Measurements from ENCODE around the gene RO60. TPM values are rescaled to one million over a fixed set of nuclear protein-coding genes. Genes with fewer than 3 reads are reported as not detected.

Gene RO60
- total and polyA plus RNA-seq, 5 donors from 2014 or later = 67.2 to 157 (median 121) TPM

DNA sequence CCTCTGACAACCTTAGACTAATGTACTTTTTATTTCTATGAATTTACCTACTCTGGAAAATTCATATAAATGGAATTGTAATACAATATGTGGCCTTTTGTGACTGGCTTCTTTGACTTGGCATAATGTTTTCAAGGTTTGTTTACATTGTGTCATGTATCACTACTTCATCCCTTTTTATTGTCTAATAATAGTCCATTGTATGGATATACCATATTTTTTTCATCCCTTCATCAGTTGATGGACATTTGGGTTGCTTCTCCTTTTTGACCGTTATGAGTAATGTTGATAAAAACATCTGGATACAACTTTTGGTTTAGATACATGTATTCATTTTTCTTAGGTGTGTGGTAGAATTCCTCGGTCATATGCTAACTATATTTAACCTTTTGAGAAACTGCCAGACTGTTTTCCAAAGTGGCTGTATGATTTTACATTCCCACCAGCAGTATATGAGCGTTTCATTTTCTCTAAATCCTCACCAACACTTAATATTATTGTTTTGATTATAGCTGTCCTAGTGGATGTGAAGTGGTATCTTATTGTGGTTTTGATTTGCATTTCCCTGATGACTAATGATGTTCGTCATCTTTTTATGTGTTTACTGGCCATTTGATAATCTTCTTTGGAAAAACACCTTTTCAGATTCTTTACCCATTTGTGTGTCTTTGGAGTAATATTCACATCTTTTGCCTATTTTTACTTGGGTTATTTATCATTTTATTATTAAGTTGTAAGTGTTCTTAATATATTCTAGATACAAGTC is 3.5 kb downstream of the RO60 start:
- DNase-seq (no peak), ATAC-seq (ENCODE audit: low read depth in 2 of 2) (no peak)
- H3K36me3 ChIP-seq (ENCODE audit: control insufficient read depth, insufficient read depth, low read length) = no peaks in the 10 kb centered on the region
- peak overlapping the region; percentile 10 to 45 (median 13) for H3K27ac Mint-ChIP-seq
- H3K4me3 ChIP-seq (ENCODE audit: low read depth, low read length) = peak overlapping the region; percentile 6
- H3K4me3 Mint-ChIP-seq = peak overlapping the region in 3 of 4 donors; percentile 14 to 67 (median 34)
- no peaks in the 10 kb centered on the region for H3K27me3 ChIP-seq (ENCODE audit: control insufficient read depth, insufficient read depth, low read length)
- H3K27me3 Mint-ChIP-seq = no peaks in the 10 kb centered on the region
- H3K9me3 ChIP-seq (ENCODE audit: control insufficient read depth in 2 of 2, low read length in 2 of 2) = no peaks in the 10 kb centered on the region
- H3K4me1 Mint-ChIP-seq = peaks cover 31 to 85% (median 62%) of the 10 kb centered on the region in 4 donors
- peaks cover 4% of the 10 kb centered on the region for H3K36me3 Mint-ChIP-seq
- H3K9me3 Mint-ChIP-seq = no peaks in the 10 kb centered on the region
- H3K4me1 ChIP-seq (ENCODE audit: control insufficient read depth, insufficient read depth, low read length, poor library complexity, severe bottlenecking) = peaks cover 53% of the 10 kb centered on the region
- H3K27ac ChIP-seq (ENCODE audit: insufficient read depth, low read length, poor library complexity, severe bottlenecking) = no peak overlapping the region

DNA sequence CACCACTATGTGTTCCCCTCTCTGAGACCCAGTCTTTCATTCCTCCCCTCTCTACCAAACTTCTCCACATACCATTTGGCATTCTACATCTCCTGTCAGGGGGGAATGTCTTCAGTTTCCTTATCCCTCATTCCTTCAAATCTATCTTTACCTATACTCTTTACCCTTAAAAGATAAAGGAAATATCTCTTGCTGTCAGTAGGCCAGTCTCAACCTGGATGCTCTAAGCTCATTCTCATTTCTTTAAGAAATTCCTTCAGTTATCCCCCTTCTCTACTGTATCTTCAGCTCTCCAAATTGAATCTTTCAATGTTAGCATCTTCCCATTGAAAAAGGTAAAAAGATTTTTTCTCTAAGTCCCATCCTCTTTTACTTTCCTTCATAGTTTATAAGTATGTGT is 6.5 kb downstream of the RO60 start:
- no peak overlapping the region for H3K27ac ChIP-seq (ENCODE audit: insufficient read depth, low read length, poor library complexity, severe bottlenecking)
- peaks cover 39 to 87% (median 69%) of the 10 kb centered on the region in 4 donors for H3K4me1 Mint-ChIP-seq
- peak overlapping the region; percentile 23 to 40 (median 32) for H3K27ac Mint-ChIP-seq

DNA sequence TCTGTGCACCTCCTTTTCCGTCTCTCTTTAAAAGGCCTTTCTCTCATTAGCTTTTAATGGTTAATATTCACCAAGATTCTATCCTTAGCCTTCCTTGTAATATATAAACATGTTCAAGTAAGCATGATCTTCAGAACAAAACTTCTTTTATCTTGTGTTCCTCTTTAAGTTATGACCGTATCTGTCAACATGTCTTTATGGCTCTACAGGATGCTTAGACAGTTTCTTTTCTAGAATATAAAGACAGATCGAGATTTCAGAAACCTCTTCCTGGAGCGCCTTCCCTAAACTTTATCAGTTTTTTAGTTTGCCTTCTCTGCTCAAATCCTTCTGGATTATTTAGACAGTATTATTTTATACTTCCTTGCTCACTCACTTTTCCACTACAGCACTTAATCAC is 7.2 kb downstream of the RO60 start:
- no peaks in the 10 kb centered on the region for H3K27me3 ChIP-seq (ENCODE audit: control insufficient read depth, insufficient read depth, low read length)
- Mint-ChIP-seq H3K4me1 (peaks cover 39 to 87% (median 69%) of the 10 kb centered on the region in 4 donors), H3K36me3 (peaks cover 8% of the 10 kb centered on the region), H3K4me3 (peak overlapping the region in 2 of 4 donors; percentile 24), H3K9me3 (no peaks in the 10 kb centered on the region), H3K27ac (peak overlapping the region; percentile 23 to 43 (median 29)), H3K27me3 (no peaks in the 10 kb centered on the region)
- H3K4me1 ChIP-seq (ENCODE audit: control insufficient read depth, insufficient read depth, low read length, poor library complexity, severe bottlenecking) = peaks cover 34% of the 10 kb centered on the region
- no peak overlapping the region for H3K27ac ChIP-seq (ENCODE audit: insufficient read depth, low read length, poor library complexity, severe bottlenecking)
- no peaks in the 10 kb centered on the region for H3K9me3 ChIP-seq (ENCODE audit: control insufficient read depth in 2 of 2, low read length in 2 of 2)
- no peaks in the 10 kb centered on the region for H3K36me3 ChIP-seq (ENCODE audit: control insufficient read depth, insufficient read depth, low read length)
- DNase-seq (no peak), ATAC-seq (ENCODE audit: low read depth in 2 of 2) (no peak)
- no peak overlapping the region for H3K4me3 ChIP-seq (ENCODE audit: low read depth, low read length)

More for the DNA sequence above, 6.5 kb downstream of the RO60 start:
- Histone ChIP-seq H3K36me3 (ENCODE audit: control insufficient read depth, insufficient read depth, low read length) (no peaks in the 10 kb centered on the region), H3K4me3 (ENCODE audit: low read depth, low read length) (no peak overlapping the region), H3K27me3 (ENCODE audit: control insufficient read depth, insufficient read depth, low read length) (no peaks in the 10 kb centered on the region), H3K4me1 (ENCODE audit: control insufficient read depth, insufficient read depth, low read length, poor library complexity, severe bottlenecking) (peaks cover 35% of the 10 kb centered on the region), H3K9me3 (ENCODE audit: control insufficient read depth in 2 of 2, low read length in 2 of 2) (no peaks in the 10 kb centered on the region)
- H3K4me3 Mint-ChIP-seq = peak overlapping the region in 3 of 4 donors; percentile 14 to 24 (median 24)
- DNase-seq = no peak
- no peaks in the 10 kb centered on the region for H3K9me3 Mint-ChIP-seq
- peaks cover 8% of the 10 kb centered on the region for H3K36me3 Mint-ChIP-seq
- no peaks in the 10 kb centered on the region for H3K27me3 Mint-ChIP-seq
- ATAC-seq (ENCODE audit: low read depth in 2 of 2) = no peak

DNA sequence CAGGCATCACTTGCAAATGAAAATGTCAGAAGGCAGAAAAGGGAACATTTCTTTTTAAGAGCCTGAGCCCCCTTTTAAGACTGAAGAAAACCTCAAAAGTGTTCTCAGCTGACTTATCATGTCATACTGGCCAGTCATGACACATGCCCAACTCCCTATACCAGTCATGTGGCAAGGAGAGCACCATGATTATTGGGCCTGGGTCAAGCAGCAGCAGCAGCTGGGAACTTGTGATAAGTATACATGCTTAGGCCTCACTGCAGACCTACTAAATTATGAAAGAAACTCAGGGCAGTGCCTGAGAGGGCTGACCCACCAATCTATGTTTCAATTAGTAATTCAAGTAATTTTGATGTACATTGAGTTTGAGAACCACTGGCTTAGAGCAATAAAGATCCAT is 8.6 kb downstream of the RO60 start:
- no peaks in the 10 kb centered on the region for H3K9me3 ChIP-seq (ENCODE audit: control insufficient read depth in 2 of 2, low read length in 2 of 2)
- Mint-ChIP-seq H3K9me3 (no peaks in the 10 kb centered on the region), H3K4me1 (peaks cover 39 to 81% (median 65%) of the 10 kb centered on the region in 4 donors), H3K27ac (peak overlapping the region; percentile 61 to 88 (median 85)), H3K27me3 (no peaks in the 10 kb centered on the region), H3K4me3 (no peak overlapping the region), H3K36me3 (peaks cover 8% of the 10 kb centered on the region)
- DNase-seq (no peak), ATAC-seq (ENCODE audit: low read depth in 2 of 2) (no peak)
- H3K27ac ChIP-seq (ENCODE audit: insufficient read depth, low read length, poor library complexity, severe bottlenecking) = no peak overlapping the region
- peaks cover 3% of the 10 kb centered on the region for H3K36me3 ChIP-seq (ENCODE audit: control insufficient read depth, insufficient read depth, low read length)
- H3K4me1 ChIP-seq (ENCODE audit: control insufficient read depth, insufficient read depth, low read length, poor library complexity, severe bottlenecking) = peaks cover 27% of the 10 kb centered on the region
- no peak overlapping the region for H3K4me3 ChIP-seq (ENCODE audit: low read depth, low read length)
- no peaks in the 10 kb centered on the region for H3K27me3 ChIP-seq (ENCODE audit: control insufficient read depth, insufficient read depth, low read length)

DNA sequence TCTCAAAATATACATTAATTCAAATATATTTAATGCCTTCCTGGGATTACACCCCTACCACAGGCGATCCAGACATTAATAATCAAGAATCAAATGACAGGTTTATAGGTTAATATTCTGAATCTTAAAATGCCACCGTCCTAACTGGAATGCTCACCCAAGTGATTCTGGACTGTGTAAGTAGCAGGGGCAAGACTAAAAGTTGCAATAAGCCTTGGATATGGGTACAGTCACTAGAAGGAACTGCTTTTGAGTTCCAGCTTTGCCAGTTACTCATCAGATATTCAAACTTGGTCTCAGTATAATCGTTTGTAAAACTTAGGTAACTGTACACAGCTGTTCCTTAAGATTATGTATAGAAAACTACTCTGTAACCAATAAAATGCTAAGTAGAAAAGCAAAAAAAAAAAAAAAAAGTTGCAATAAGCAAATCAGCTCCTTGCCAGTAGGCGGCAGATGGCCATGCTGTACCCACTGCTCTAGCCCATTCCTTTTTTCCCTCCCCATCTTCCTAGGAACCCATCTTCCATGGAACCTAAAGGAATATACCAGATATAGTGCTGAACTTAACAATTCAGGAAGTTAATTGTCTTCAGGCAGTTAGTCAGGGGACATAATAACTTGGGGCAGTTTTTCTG is 10.5 kb downstream of the RO60 start:
- H3K27ac ChIP-seq (ENCODE audit: insufficient read depth, low read length, poor library complexity, severe bottlenecking) = peak overlapping the region; percentile 67

DNA sequence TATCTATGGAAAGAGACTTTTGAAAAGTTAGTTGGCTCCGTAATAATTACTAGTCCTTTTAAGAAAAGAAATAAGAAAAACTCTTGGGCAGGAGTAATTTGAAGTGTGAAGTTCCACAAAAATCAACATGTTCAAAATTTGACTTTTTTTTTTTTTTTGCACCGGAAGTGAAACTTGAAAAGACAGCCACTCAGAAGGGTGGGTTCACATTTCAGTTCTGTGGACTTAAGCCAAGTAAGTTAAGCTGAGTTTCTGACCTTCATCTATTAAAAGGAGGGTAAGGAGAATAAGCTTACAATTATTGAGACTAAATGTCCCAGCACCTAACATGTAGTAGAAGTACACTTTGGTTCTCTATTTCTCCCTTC is 11.0 kb downstream of the RO60 start:
- peak in 1 of 3 donors; percentile 41 for DNase-seq
- H3K4me1 Mint-ChIP-seq = peaks cover 29 to 68% (median 51%) of the 10 kb centered on the region in 4 donors

More for the DNA sequence above, 10.5 kb downstream of the RO60 start:
- H3K27ac Mint-ChIP-seq = peak overlapping the region in 2 of 3 donors; percentile 56 to 83
- H3K9me3 ChIP-seq (ENCODE audit: control insufficient read depth in 2 of 2, low read length in 2 of 2) = no peaks in the 10 kb centered on the region
- peak in 1 of 2 donors; percentile 31 for ATAC-seq (ENCODE audit: low read depth in 2 of 2)
- no peaks in the 10 kb centered on the region for H3K27me3 Mint-ChIP-seq
- H3K36me3 ChIP-seq (ENCODE audit: control insufficient read depth, insufficient read depth, low read length) = peaks cover 7% of the 10 kb centered on the region
- peak overlapping the region in 3 of 4 donors; percentile 8 to 41 (median 20) for H3K4me3 Mint-ChIP-seq
- no peaks in the 10 kb centered on the region for H3K27me3 ChIP-seq (ENCODE audit: control insufficient read depth, insufficient read depth, low read length)
- peaks cover 34 to 71% (median 56%) of the 10 kb centered on the region in 4 donors for H3K4me1 Mint-ChIP-seq
- H3K36me3 Mint-ChIP-seq = peaks cover 8% of the 10 kb centered on the region
- DNase-seq = peak in 2 of 3 donors; percentile 11 to 16
- H3K4me1 ChIP-seq (ENCODE audit: control insufficient read depth, insufficient read depth, low read length, poor library complexity, severe bottlenecking) = peaks cover 22% of the 10 kb centered on the region
- no peaks in the 10 kb centered on the region for H3K9me3 Mint-ChIP-seq
- peak overlapping the region; percentile 38 for H3K4me3 ChIP-seq (ENCODE audit: low read depth, low read length)

DNA sequence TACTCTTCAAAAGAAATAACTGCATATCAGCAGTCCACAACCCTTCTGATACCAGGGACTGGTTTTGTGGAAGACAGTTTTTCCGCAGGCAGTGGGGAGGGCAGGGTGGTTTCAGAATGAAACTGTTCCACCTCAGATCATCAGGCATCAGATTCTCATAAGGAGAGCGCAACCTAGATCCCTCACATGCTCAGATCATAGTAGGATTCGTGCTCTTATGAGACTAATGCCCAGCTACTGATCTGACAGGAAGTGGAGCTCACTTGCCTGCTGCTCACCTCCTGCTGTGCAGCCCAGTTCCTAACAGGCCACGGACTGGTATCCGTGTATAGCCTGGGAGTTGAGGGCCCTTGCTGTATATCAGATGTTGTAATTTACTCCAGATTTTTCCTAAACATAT is 11.5 kb downstream of the RO60 start:
- no peaks in the 10 kb centered on the region for H3K27me3 Mint-ChIP-seq
- peaks cover 8% of the 10 kb centered on the region for H3K36me3 Mint-ChIP-seq
- DNase-seq = peak in 1 of 3 donors; percentile 33
- ATAC-seq (ENCODE audit: low read depth in 2 of 2) = peak; percentile 52 to 66
- Histone ChIP-seq H3K36me3 (ENCODE audit: control insufficient read depth, insufficient read depth, low read length) (peaks cover 10% of the 10 kb centered on the region), H3K4me3 (ENCODE audit: low read depth, low read length) (peak overlapping the region; percentile 38), H3K9me3 (ENCODE audit: control insufficient read depth in 2 of 2, low read length in 2 of 2) (no peaks in the 10 kb centered on the region), H3K27ac (ENCODE audit: insufficient read depth, low read length, poor library complexity, severe bottlenecking) (peak overlapping the region; percentile 67), H3K4me1 (ENCODE audit: control insufficient read depth, insufficient read depth, low read length, poor library complexity, severe bottlenecking) (peaks cover 19% of the 10 kb centered on the region), H3K27me3 (ENCODE audit: control insufficient read depth, insufficient read depth, low read length) (no peaks in the 10 kb centered on the region)
- peaks cover 27 to 68% (median 49%) of the 10 kb centered on the region in 4 donors for H3K4me1 Mint-ChIP-seq
- no peaks in the 10 kb centered on the region for H3K9me3 Mint-ChIP-seq
- peak overlapping the region; percentile 56 to 81 (median 63) for H3K27ac Mint-ChIP-seq
- peak overlapping the region in 1 of 4 donors; percentile 6 for H3K4me3 Mint-ChIP-seq

More for the DNA sequence above, 11.0 kb downstream of the RO60 start:
- Mint-ChIP-seq H3K9me3 (no peaks in the 10 kb centered on the region), H3K4me3 (peak overlapping the region in 3 of 4 donors; percentile 8 to 41 (median 20)), H3K27ac (peak overlapping the region; percentile 18 to 83 (median 56)), H3K36me3 (peaks cover 8% of the 10 kb centered on the region), H3K27me3 (no peaks in the 10 kb centered on the region)
- Histone ChIP-seq H3K27ac (ENCODE audit: insufficient read depth, low read length, poor library complexity, severe bottlenecking) (peak overlapping the region; percentile 67), H3K4me1 (ENCODE audit: control insufficient read depth, insufficient read depth, low read length, poor library complexity, severe bottlenecking) (peaks cover 22% of the 10 kb centered on the region), H3K27me3 (ENCODE audit: control insufficient read depth, insufficient read depth, low read length) (no peaks in the 10 kb centered on the region), H3K36me3 (ENCODE audit: control insufficient read depth, insufficient read depth, low read length) (peaks cover 7% of the 10 kb centered on the region), H3K4me3 (ENCODE audit: low read depth, low read length) (peak overlapping the region; percentile 38), H3K9me3 (ENCODE audit: control insufficient read depth in 2 of 2, low read length in 2 of 2) (no peaks in the 10 kb centered on the region)
- no peak for ATAC-seq (ENCODE audit: low read depth in 2 of 2)

Data from CD4-positive, CD25-positive, alpha-beta regulatory T cell (primary cell).